Stimulated activated naive CD4-positive, alpha-beta T cell treated with Interleukin-2 at 50 U/mL for 16 hours (primary cell): ENCODE measurements around the gene ADCY4.

ENCODE experiments used
- DNase-seq: peaks from one replicate; lab custom pipeline; 2025; lab: John Stamatoyannopoulos, UW

ADCY4 gene

GRCh38 chr14:24296341-24297157 is 38.3 kb downstream of the ADCY4 start:
- DNase-seq, result peak; percentile 75

GRCh38 chr14:24293525-24293924 is 41.3 kb downstream of the ADCY4 start:
- DNase-seq, result no peak

- no peak for DNase-seq
These were observed 42.6 kb downstream of the ADCY4 start for GRCh38 chr14:24292118-24292807.

GRCh38 chr14:24291446-24292117 is 43.3 kb downstream of the ADCY4 start:
- no peak for DNase-seq

- no peak for DNase-seq
These were observed 44.1 kb downstream of the ADCY4 start for GRCh38 chr14:24290746-24291145.

GRCh38 chr14:24289649-24290280 is 45.1 kb downstream of the ADCY4 start:
- DNase-seq, result peak; percentile 53

- no peak for DNase-seq
These were observed 47.9 kb downstream of the ADCY4 start for GRCh38 chr14:24286996-24287395.

GRCh38 chr14:24285351-24285750 is 49.5 kb downstream of the ADCY4 start:
- DNase-seq, result no peak

- DNase-seq, result no peak
These were observed 50.3 kb downstream of the ADCY4 start for GRCh38 chr14:24284501-24285035.

- DNase-seq, result no peak
These were observed 50.9 kb downstream of the ADCY4 start for GRCh38 chr14:24283796-24284460.

GRCh38 chr14:24282736-24283135 is 52.1 kb downstream of the ADCY4 start:
- DNase-seq, result no peak

GRCh38 chr14:24281636-24282035 is 53.2 kb downstream of the ADCY4 start:
- no peak for DNase-seq

- no peak for DNase-seq
These were observed 53.9 kb downstream of the ADCY4 start for GRCh38 chr14:24280797-24281460.

GRCh38 chr14:24279301-24280186 is 55.3 kb downstream of the ADCY4 start:
- DNase-seq, result peak; percentile 46

GRCh38 chr14:24278424-24278823 is 56.4 kb downstream of the ADCY4 start:
- no peak for DNase-seq

- DNase-seq, result no peak
These were observed 57.1 kb downstream of the ADCY4 start for GRCh38 chr14:24277606-24278321.

GRCh38 chr14:24277071-24277470 is 57.8 kb downstream of the ADCY4 start:
- DNase-seq, result no peak

- peak; percentile 55 for DNase-seq
These were observed 60.7 kb downstream of the ADCY4 start for GRCh38 chr14:24274101-24274543.

- DNase-seq, result no peak
These were observed 61.4 kb downstream of the ADCY4 start for GRCh38 chr14:24273422-24273998.
